GM12874 (cell line): ENCODE results near the gene LMO7.

Source experiments
- TF ChIP-seq, protein P1 (sequence below): IDR thresholded peaks from 2 replicates; pipeline ENCODE4 v1.5.1; 2011; ENCODE audit warnings: low read depth, mild to moderate bottlenecking, control low read depth, low read length, moderate library complexity; ENCODE audit not compliant: insufficient read depth

LMO7 gene

DNA sequence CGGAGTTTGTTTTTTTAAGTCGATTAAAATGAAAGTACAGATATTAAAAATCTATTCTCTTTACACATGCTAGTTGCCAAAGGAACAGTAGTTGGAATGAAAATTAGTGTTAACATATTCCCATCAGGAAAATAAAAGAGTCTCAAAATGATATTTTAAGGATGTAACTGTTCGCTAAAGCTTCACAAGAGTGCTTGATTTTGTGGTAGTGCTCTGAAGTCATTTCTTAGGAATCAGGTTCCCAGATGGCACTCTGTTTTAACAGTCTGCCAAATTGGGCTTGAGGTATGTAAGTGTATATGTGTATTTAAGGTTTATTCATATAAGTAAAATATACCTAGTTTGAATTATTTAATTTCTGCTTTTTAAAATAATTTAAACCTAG lies 128.8 kb downstream of the LMO7 start:
- TF ChIP-seq, protein P1, sequence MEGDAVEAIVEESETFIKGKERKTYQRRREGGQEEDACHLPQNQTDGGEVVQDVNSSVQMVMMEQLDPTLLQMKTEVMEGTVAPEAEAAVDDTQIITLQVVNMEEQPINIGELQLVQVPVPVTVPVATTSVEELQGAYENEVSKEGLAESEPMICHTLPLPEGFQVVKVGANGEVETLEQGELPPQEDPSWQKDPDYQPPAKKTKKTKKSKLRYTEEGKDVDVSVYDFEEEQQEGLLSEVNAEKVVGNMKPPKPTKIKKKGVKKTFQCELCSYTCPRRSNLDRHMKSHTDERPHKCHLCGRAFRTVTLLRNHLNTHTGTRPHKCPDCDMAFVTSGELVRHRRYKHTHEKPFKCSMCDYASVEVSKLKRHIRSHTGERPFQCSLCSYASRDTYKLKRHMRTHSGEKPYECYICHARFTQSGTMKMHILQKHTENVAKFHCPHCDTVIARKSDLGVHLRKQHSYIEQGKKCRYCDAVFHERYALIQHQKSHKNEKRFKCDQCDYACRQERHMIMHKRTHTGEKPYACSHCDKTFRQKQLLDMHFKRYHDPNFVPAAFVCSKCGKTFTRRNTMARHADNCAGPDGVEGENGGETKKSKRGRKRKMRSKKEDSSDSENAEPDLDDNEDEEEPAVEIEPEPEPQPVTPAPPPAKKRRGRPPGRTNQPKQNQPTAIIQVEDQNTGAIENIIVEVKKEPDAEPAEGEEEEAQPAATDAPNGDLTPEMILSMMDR = no peak

DNA sequence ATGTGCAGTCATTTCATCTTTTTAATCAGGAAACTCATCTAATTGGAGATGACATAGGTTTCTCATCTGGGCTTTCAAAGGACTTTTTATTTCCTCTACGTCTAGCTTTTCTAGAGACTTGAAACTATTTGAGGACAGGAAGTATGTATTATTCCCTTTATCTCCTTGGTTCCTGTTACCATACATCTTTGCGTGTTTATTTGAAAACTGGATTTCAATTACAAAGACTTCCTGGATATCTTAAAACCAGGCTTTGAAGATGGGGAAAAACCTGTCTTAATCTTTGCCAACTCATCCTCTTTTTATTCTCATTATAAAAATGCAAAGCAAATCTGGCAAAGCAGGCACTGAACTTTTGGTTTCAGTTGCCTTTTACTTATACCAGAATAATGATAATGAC lies 130.5 kb downstream of the LMO7 start:
- TF ChIP-seq, protein P1 = no peak

DNA sequence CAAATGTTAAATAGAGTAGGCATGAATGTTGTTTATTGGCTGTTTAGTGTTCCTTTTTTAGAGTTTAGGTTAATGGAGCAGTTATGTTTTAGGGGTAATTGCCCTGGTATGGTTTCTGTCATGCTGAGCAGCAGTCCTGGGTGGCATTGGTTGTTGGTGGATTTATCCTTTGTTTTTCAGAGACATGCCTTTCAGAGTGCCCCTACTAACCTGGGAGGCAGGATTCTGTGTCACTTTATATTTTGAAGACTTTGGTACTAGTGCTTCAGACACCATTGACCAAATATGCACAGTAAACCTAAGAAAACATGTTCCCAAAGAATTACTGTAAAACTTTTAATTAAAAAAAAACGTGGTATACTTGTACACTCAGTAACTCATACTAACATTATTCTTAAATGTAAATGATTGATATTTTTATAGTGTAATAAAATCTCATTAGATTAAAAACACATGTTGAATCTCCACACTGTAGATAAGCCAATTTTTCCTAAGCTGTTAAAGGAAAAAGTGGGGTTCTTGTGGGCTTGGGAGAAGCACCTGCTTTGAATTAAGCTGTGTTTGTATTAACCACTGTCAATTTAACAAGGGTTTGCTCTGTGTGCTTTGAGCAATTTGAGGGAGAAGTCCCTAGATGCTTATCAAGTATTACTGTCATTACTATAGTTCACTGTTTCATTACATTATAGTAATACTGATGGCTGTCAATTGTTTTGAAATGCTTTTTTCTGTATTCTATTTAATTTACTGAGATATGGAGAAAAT lies 133.2 kb downstream of the LMO7 start:
- TF ChIP-seq, protein P1 = no peak

DNA sequence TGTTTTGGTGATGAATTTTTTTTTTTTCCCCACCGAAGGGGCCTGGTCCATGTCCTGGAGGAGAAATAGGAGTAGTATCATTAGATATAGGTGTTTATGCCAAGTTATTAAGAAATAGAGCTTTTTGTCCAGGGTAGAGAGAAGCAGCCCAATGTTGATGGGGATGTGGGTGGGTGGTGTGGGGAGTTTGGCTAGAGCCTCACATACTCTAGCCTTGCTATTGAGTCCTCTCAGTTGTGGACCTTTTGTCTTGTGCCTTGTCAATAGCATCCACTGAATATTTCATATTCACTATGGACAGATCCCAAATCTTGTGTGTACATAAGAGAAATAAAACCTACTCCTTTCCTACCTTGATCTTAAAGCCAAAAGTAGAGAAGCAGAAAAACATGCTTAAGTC lies 134.0 kb downstream of the LMO7 start:
- TF ChIP-seq, protein P1 = no peak

DNA sequence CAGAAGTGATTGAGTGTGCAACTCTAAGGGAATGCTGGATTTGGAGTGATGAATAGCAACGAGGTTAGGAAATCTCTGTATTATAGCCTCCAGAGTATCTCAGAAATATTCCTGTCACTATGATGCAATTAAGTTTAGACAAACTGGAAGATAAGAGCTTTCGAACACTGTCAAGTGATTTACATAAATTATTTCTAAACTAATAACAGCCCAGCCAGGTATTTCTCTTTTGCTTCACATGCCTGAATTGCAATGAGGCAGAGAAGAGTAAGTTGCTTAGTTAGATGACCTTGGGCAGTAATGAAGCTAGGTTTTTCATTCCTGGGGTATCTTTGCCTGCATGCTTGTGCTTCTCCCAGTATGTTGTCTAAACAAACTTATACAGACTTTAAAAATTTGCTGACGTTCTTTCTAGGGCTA lies 134.5 kb downstream of the LMO7 start:
- TF ChIP-seq, protein P1 = no peak

DNA sequence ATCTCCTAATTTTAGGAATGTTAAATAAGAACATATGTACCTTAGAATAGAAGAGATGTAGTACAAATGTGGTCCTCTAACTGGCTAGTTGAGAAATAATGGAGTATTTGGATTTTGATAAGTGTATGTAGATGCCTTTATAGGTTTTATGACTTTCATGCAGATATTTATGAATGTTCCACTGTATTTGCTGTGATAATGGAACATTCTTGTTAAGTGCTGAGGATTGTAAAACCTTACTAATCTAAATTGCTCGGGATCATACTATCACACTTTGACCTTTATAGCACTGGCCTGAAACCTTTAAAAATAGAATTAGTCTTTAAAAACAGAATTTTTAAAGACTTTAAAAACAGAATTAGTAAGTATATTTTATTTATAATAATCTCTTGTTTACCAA lies 135.1 kb downstream of the LMO7 start:
- TF ChIP-seq, protein P1 = no peak

DNA sequence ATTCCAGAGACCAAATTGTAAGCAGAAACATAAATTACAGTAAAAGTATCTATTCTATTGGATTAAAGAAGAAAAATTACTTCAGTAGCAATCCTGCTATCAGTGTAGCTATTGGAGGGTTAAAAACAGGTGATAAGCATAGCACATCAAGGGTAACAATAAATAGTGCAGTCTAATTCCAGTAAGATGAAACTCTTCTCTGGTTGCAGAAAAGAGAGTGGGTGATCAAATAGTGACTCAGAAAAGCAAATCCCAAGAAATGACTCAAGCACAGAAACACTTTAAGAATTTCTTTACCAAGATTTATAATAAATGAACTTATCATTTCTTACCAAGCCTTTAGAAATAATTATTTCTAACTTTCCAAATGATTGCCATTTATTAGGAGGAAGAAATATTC lies 135.7 kb downstream of the LMO7 start:
- TF ChIP-seq, protein P1 = no peak
